ENCODE data around the gene EMD.
"Not testable (repeated sequence)": the region's sequence is repeated elsewhere in the genome, so short reads cannot be mapped to it uniquely, and the experiment has no call there.

DNA sequence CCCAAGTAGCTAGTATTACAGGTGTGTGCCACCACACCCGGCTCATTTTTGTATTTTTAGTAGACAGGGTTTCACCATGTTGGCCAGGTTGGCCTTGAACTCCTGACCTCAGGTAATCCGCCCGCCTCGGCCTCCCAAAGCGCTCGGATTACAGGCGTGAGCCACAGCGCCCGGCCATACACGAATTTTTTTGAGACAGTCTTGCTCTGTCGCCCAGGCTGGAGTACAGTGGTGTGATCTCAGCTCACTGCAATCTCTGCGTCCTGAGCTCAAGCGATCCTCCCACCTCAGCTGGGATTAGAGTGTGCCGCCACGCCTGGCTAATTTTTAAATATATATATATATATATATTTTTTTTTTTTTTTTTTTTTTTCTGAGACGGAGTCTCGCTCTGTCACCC, 17.3 kb downstream of the EMD start:
- TF ChIP-seq, protein P1, sequence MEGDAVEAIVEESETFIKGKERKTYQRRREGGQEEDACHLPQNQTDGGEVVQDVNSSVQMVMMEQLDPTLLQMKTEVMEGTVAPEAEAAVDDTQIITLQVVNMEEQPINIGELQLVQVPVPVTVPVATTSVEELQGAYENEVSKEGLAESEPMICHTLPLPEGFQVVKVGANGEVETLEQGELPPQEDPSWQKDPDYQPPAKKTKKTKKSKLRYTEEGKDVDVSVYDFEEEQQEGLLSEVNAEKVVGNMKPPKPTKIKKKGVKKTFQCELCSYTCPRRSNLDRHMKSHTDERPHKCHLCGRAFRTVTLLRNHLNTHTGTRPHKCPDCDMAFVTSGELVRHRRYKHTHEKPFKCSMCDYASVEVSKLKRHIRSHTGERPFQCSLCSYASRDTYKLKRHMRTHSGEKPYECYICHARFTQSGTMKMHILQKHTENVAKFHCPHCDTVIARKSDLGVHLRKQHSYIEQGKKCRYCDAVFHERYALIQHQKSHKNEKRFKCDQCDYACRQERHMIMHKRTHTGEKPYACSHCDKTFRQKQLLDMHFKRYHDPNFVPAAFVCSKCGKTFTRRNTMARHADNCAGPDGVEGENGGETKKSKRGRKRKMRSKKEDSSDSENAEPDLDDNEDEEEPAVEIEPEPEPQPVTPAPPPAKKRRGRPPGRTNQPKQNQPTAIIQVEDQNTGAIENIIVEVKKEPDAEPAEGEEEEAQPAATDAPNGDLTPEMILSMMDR (IDR thresholded peaks at IDR 0.05), result not testable (repeated sequence)
- TF ChIP-seq POLR2A, EP300, POLR2AphosphoS5 (IDR thresholded peaks at IDR 0.05): not testable (repeated sequence)
